AG08396 (cell line): Measurements from ENCODE around the gene C3orf70.

Source experiments
- DNase-seq: peaks from one replicate; pipeline ENCODE4 v3.0.0; 2012; ENCODE audit warnings: low spot score, mixed read lengths

Gene C3orf70

DNA sequence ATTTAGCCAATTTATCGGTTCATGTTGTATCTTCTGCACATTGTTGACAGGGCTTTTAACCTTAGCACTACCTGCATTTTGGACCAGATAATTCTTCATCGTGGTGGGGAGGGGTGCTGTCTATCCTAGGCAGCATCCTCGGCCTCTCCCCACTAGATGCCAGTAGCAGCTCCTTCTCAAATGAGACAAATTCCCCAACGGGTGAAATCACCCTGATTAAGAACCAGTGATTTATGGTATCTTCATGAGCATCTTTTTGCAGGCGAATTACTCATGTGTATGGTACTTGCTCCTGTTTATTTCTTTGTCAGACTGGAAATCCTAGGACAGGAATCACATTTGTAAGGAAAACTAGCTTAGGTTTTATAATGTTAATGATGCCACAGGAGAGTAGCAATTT, 68.0 kb downstream of the C3orf70 start:
- peak; percentile 18 for DNase-seq

GRCh38 chr3:185084402-185084801, 68.5 kb downstream of the C3orf70 start:
- DNase-seq, result no peak

GRCh38 chr3:185082829-185083228, 70.0 kb downstream of the C3orf70 start:
- no peak for DNase-seq

GRCh38 chr3:185082149-185082548, 70.7 kb downstream of the C3orf70 start:
- DNase-seq, result no peak

- no peak for DNase-seq
Measured at GRCh38 chr3:185081521-185081920, 71.3 kb downstream of the C3orf70 start.

GRCh38 chr3:185079625-185080024, 73.2 kb downstream of the C3orf70 start:
- no peak for DNase-seq

- DNase-seq, result no peak
Measured at GRCh38 chr3:185076219-185076618, 76.6 kb downstream of the C3orf70 start.

DNA sequence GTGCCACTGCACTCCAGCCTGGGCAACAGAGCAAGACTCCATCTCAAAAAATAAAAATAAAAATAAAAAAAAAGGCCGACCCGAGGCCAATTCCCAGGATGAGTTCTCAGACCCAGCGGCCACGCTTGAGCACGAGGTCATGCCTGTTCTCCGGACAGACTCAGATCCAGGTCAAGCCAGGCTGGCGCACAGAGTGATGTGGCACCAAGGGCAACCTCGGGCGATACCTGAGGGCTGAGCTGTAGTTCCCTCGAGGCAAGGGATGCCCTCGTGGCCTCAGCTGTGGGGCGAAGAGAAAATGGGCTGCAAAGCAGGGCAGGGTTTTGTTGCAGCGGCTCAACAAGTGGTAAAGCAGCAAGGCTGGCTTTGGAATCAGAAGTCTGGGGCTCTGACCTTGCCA, 77.3 kb downstream of the C3orf70 start:
- no peak for DNase-seq

DNA sequence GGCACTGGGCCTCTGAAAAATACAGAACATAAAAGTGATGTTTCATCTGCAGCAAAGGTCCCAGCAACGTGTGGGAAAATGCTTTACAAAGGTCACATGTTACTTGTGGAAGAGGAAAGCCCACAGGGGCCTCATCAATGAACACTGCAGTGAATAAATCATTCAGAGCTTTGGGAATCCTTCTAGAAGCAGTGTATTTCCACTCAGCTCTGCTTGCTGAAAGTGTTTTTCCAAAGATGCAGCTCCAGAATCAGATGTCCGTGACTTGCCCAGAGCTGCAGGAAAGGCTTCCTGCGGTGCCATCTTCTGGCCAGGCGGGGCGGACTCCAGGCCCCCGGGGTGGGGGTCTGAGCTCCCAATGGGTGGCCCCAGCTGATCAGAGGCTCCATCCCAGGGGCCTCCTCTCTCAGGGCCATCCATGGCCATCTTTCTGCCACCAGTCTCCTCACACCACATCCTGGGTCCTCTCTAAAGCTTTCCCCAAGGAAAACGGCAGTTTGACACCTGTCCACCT, 81.5 kb downstream of the C3orf70 start:
- DNase-seq, result no peak

GRCh38 chr3:185070491-185071286, 82.2 kb downstream of the C3orf70 start:
- DNase-seq, result peak; percentile 51

GRCh38 chr3:185069037-185070030, 83.5 kb downstream of the C3orf70 start:
- no peak for DNase-seq

DNA sequence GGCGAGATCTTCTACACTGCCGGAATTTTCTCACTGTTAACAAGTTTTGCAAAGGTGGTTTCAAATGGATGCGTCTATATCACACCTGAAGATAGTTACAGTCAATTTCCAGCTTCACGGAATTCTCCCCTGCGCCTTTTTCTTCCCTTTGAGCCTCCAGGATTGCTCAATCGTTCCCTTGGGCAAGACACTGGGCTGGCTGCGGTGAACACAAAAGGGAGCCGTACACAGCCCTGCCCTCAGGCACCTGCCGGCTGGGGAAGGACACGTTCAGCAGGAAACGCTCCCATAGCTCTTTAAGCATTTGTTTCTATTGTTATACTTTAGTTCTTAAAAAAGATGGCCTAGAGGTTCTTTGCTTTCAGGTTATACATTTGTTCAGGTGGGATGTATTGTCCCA, 85.7 kb downstream of the C3orf70 start:
- no peak for DNase-seq

DNA sequence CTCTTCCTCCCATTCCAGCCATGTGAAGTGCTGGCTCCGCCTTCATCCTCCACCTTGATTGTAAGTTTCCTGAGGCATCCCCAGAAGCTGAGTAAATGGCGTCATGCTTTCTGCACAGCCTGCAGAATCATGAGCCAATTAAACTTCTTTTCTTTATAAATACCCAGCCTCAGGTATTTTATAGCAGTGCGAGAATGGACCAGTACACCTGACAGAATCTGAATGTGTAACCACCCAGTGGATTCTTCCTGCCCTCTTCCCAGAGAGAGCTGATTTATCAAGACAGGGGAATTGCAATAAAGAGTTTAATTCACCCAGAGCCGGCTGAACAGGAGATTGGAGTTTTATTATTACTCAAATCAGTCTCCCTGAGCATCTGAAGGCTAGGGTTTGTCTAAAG, 86.6 kb downstream of the C3orf70 start:
- no peak for DNase-seq

DNA sequence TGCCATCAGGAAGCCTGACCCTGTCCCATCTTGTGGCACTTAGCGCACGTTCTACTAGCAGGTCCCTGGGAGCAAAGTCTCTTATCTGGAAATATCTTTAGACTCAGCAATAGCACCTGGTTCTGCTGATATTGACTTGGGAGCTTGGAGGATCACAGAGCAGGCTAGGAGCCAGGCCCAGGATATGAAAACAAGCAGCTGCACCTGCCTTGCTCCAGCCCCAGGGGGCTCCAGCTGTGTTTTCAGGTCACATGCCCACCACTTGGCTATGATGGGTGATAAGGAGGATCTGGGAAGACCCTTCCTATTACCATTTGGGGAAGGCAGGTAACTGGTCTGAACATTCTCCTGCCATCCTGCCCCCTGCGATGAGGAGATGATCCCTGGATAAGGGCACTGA, 87.8 kb downstream of the C3orf70 start:
- no peak for DNase-seq

DNA sequence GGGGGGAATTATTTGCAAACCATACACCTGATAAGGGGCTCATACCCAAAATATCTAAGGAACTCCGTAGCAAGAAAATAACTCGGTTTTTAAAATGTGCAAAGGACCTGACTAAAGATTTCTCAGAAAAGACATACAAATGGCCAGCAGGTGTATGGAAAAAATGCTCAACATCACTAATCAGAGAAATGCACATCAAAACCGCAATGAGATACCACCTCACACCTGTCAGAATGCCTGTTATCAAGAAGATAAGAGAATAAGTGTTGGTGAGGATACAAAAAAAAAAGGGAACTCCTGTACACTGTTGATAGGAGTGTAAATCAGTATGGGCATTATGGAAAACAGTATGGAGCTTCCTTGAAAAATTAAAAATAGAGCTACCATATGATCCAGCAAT, 89.4 kb downstream of the C3orf70 start:
- no peak for DNase-seq

DNA sequence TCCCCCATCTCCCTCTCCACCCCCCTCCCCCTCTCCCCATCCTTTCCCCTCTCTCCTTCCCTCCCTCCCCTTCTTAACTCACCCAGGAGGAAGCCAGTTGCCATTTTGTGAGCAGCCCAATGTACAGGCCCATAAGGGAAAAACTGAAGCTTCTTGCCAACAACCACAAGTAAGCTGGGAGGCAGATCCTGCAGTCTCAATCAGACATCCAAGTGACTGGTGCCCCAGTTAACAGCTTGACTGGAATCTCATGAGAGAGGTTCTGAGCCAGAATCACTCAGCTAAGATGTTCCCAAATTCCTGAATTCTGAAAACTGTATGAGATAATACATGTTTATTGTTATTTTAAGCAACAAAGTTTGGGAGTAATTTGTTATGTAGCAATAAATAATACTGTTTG, 90.7 kb downstream of the C3orf70 start:
- no peak for DNase-seq

DNA sequence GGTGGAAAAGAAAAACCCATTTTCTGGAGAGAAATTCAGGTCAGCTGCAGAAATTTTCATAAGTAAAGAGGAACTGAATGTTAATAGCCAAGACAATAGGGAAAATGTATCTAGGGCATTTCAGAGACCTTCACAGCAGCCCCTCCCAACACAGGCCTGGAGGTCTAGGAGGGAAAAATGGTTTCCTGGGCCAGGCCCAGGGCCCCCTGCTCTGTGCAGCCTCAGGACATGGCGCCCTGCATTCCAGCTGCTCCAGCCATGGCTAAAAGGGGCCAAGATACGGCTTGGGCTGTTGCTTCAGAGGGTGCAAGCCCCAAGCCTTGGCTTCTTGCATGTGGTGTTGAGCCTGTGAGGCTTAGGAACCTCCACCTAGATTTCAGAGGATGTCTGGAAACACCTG, 92.2 kb downstream of the C3orf70 start:
- no peak for DNase-seq

DNA sequence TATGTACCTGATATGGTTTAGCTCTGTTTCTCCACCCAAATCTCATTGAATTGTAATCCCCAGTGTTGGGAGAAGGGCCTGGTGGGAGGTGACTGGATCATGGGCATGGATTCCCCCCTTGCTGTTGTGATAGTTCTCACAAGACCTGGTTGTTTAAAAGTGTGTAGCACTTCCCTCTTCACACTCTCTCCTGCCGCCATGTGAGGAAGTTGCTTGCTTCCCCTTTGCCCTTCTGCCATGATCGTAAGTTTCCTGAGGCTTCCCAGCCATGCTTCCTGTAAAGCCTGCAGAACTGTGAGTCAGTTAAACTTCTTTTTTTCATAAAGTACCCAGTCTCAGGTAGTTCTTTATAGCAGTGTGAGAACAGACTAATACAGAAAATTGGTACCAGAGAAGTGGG, 93.1 kb downstream of the C3orf70 start:
- no peak for DNase-seq

GRCh38 chr3:185058796-185059195, 94.1 kb downstream of the C3orf70 start:
- DNase-seq, result no peak

DNA sequence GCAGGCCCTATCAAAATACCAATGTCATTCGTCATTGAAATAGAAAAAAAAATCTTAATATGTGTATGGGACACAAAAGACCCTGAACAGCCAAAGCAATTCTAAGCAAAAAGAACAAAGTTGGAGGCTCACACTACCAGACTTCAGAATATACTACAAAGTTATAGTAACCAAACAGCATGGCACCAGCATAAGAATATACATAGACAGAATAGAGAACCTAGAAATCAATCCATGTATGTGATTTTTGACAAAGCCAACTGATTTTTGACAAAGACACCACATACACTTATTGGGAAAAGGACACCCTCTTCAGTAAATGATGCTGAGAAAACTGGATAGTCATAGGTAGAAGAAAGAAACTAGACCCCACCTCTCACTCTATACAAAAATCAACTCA, 95.0 kb downstream of the C3orf70 start:
- DNase-seq, result no peak

- DNase-seq, result no peak
Measured at GRCh38 chr3:185056908-185057307, 96.0 kb downstream of the C3orf70 start.

- no peak for DNase-seq
Measured at GRCh38 chr3:185052631-185053030, 100.2 kb downstream of the C3orf70 start.

- no peak for DNase-seq
Measured at GRCh38 chr3:185051801-185052200, 101.1 kb downstream of the C3orf70 start.
